ENCODE measurements around the gene C9orf50.

The C9orf50 gene

DNA sequence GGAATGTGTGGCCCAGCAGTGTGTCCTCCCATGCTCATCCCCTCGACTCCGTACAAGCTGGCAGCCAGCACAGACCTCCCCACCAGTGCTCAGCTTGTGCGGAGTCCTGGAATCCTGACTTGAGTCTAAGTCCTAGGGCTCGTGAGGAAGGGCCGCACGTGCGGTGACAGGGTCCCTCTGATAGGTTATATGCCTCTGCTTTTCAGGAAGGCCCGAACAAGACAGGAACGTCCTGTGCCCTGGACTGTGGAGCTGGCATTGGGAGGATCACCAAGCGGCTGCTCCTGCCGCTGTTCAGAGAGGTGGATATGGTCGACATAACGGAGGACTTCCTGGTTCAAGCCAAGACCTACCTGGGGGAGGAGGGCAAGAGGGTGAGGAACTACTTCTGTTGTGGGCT lies 12.9 kb upstream of the C9orf50 start:
- POLR2A ChIA-PET: no interaction called here
- CTCF ChIA-PET: interaction anchor here (0.6 kb wide), 1 partner anchor 93 kb away, joined by 5 read pairs; no protein-coding TSS in a partner anchor
- TF ChIP-seq L3MBTL2 (conservative IDR thresholded peaks at IDR 0.05): no peak
- TF ChIP-seq LEF1 (IDR thresholded peaks at IDR 0.05; ENCODE audit: borderline replicate concordance): no peak
- TF ChIP-seq FOXM1 (IDR thresholded peaks at IDR 0.05; ENCODE audit: borderline replicate concordance): no peak
- no peak for TF ChIP-seq TARDBP (IDR thresholded peaks at IDR 0.05)
- no peak for TF ChIP-seq FOXK2 (IDR thresholded peaks at IDR 0.05)
- TF ChIP-seq SP1 (IDR thresholded peaks at IDR 0.05): no peak
- TF ChIP-seq ZNF384 (IDR thresholded peaks at IDR 0.05): no peak
- no peak for TF ChIP-seq HDGF (IDR thresholded peaks at IDR 0.05; ENCODE audit: borderline replicate concordance)
- no peak for TF ChIP-seq SUZ12 (IDR thresholded peaks at IDR 0.05)
- TF ChIP-seq BHLHE40 (IDR thresholded peaks at IDR 0.05; ENCODE audit: borderline replicate concordance): no peak
- DNase-seq (ENCODE audit: extremely low spot score): no peak

DNA sequence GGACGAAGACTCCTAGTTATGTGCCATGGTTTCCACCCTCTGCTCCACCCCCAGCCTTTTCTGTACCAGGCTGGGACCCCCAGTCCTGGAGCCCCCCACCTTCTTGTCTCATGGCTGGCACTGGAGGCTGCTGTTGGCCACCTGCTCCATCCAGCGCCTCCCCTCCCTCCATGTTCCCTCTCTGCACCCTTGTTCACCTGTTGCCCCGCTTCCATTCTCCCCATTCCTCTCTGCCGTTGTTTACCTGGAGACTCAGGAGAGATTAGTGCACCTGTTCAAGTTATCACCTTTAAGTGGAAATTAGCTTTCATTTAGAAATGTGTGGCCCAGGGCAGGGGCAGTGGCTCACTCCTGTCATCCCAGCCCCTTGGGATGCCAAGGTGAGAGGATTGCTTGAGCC lies 12.3 kb upstream of the C9orf50 start:
- no peak for TF ChIP-seq ARNT (IDR thresholded peaks at IDR 0.05)
- TF ChIP-seq SP1 (IDR thresholded peaks at IDR 0.05): no peak
- no peak for TF ChIP-seq ELF4 (IDR thresholded peaks at IDR 0.05)
- no peak for TF ChIP-seq CTBP1 (IDR thresholded peaks at IDR 0.05; ENCODE audit: borderline replicate concordance)
- TF ChIP-seq, protein P1, sequence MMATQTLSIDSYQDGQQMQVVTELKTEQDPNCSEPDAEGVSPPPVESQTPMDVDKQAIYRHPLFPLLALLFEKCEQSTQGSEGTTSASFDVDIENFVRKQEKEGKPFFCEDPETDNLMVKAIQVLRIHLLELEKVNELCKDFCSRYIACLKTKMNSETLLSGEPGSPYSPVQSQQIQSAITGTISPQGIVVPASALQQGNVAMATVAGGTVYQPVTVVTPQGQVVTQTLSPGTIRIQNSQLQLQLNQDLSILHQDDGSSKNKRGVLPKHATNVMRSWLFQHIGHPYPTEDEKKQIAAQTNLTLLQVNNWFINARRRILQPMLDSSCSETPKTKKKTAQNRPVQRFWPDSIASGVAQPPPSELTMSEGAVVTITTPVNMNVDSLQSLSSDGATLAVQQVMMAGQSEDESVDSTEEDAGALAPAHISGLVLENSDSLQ (IDR thresholded peaks at IDR 0.05): no peak
- TF ChIP-seq FOXM1 (IDR thresholded peaks at IDR 0.05; ENCODE audit: borderline replicate concordance): no peak
- no peak for TF ChIP-seq BHLHE40 (IDR thresholded peaks at IDR 0.05; ENCODE audit: borderline replicate concordance)
- TF ChIP-seq FOXK2 (IDR thresholded peaks at IDR 0.05): no peak
- no peak for TF ChIP-seq TARDBP (IDR thresholded peaks at IDR 0.05)
- TF ChIP-seq ZNF384 (IDR thresholded peaks at IDR 0.05): no peak
- TF ChIP-seq SUZ12 (IDR thresholded peaks at IDR 0.05): no peak
- TF ChIP-seq FOXA1 (IDR thresholded peaks at IDR 0.05): no peak
- no peak for TF ChIP-seq HDGF (IDR thresholded peaks at IDR 0.05; ENCODE audit: borderline replicate concordance)
- TF ChIP-seq LEF1 (IDR thresholded peaks at IDR 0.05; ENCODE audit: borderline replicate concordance): no peak
- TF ChIP-seq NFRKB (IDR thresholded peaks at IDR 0.05): no peak
- no peak for TF ChIP-seq L3MBTL2 (conservative IDR thresholded peaks at IDR 0.05)
- ChIA-PET POLR2A (no interaction called here), CTCF (interaction anchor here (0.6 to 1.2 kb wide), 2 partner anchors 9 to 94 kb away, joined by 3 to 5 read pairs; no protein-coding TSS in a partner anchor)
- DNase-seq (ENCODE audit: extremely low spot score): no peak

DNA sequence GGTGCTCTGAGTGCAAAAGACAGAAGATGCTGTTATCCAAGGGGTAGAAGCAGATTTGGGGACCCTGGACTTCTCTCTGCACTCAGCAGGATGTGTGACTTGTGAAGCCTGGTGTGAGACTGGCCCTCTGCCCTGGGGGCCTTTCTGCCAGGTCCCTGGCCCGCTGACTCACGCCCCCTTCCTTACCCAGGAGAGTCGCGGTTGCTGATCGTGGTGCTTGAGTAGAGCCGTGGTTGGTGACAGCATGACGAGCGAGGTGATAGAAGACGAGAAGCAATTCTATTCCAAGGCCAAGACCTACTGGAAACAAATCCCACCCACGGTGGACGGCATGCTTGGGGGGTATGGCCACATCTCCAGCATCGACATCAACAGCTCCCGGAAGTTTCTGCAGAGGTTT lies 11.6 kb upstream of the C9orf50 start:
- CTCF ChIA-PET: interaction anchor here (1.2 kb wide), 1 partner anchor 8 kb away, joined by 3 read pairs; no protein-coding TSS in a partner anchor
- TF ChIP-seq HDGF (IDR thresholded peaks at IDR 0.05; ENCODE audit: borderline replicate concordance): no peak
- DNase-seq (ENCODE audit: extremely low spot score): no peak
- POLR2A ChIA-PET: no interaction called here

DNA sequence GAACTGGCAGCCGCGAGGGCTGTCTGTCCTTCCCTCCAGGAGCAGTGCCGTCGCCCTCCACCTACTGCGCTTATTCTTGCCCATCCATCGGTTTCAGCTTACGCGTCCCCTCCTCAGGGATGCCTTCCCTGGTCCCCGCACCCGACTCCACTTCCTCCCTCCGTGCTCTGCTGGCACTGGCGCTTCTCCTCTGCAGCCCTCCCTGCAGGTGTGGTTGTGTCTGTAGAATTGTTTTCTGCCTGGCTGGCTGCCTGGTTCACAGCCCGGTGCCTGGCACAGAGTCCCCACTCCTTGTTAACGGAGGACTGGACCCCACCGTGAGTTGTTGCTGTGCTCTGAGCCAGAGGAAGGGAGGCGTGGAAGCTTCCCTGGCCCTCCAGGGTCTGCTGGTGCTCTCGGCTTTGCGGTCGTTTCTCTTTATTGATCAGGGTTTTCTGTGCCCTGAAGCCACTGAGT lies 10.8 kb upstream of the C9orf50 start:
- TF ChIP-seq ARNT (IDR thresholded peaks at IDR 0.05): no peak
- no peak for TF ChIP-seq HDGF (IDR thresholded peaks at IDR 0.05; ENCODE audit: borderline replicate concordance)
- TF ChIP-seq LEF1 (IDR thresholded peaks at IDR 0.05; ENCODE audit: borderline replicate concordance): no peak
- no peak for TF ChIP-seq FOXK2 (IDR thresholded peaks at IDR 0.05)
- TF ChIP-seq ZNF384 (IDR thresholded peaks at IDR 0.05): no peak
- no peak for TF ChIP-seq ELF4 (IDR thresholded peaks at IDR 0.05)
- no peak for TF ChIP-seq NFRKB (IDR thresholded peaks at IDR 0.05)
- no peak for TF ChIP-seq SP1 (IDR thresholded peaks at IDR 0.05)
- no peak for TF ChIP-seq FOXM1 (IDR thresholded peaks at IDR 0.05; ENCODE audit: borderline replicate concordance)
- POLR2A ChIA-PET: no interaction called here
- DNase-seq (ENCODE audit: extremely low spot score): no peak
- CTCF ChIA-PET: no interaction called here

DNA sequence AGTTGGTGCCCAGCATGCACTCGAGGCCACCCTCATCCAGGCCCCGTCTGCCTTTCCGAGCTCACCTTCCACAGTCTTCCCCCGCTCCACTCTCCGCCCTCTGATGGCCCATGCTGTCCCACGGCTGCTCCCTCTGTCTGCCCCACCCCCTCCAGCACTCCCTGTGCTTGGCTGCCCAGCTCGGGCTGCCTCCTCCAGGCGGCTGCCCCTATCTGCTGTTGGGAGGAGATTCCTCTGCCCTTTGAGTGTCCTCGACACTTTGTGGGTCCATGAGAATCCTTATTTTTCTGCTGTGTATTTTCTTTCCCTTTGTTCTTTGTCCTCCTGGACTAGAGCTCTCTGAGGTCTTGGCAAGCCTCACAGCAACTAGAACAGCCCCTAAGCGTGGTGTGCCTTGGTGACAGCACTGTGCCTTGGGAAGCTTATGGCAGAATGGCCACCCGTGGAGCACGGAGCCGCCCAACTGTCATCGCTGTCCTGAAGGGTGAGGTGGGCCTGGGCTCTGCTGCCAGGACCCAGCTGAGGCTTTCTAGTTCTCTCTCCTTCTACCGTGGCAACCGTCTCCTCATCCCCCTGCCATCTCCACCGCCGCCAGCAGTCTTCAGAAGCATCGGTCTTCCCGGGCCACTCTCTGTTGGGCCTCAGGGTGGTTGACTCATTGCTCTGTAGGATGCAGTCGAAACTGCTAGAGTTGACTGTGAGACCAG lies 10.2 kb upstream of the C9orf50 start:
- DNase-seq (ENCODE audit: extremely low spot score): no peak
- ChIA-PET POLR2A (no interaction called here), CTCF (interaction anchor here (1.0 to 1.9 kb wide), 2 partner anchors 8 to 499 kb away, joined by 3 to 6 read pairs; no protein-coding TSS in a partner anchor)
- TF ChIP-seq ELF4 (IDR thresholded peaks at IDR 0.05): no peak
- TF ChIP-seq NFRKB (IDR thresholded peaks at IDR 0.05): no peak
- TF ChIP-seq ZNF384 (IDR thresholded peaks at IDR 0.05): no peak
- no peak for TF ChIP-seq HDGF (IDR thresholded peaks at IDR 0.05; ENCODE audit: borderline replicate concordance)
- TF ChIP-seq, protein P1 (IDR thresholded peaks at IDR 0.05): no peak
- no peak for TF ChIP-seq SP1 (IDR thresholded peaks at IDR 0.05)
- TF ChIP-seq L3MBTL2 (conservative IDR thresholded peaks at IDR 0.05): no peak
- no peak for TF ChIP-seq LEF1 (IDR thresholded peaks at IDR 0.05; ENCODE audit: borderline replicate concordance)
- no peak for TF ChIP-seq BHLHE40 (IDR thresholded peaks at IDR 0.05; ENCODE audit: borderline replicate concordance)
- no peak for TF ChIP-seq ARNT (IDR thresholded peaks at IDR 0.05)
- no peak for TF ChIP-seq SUZ12 (IDR thresholded peaks at IDR 0.05)
- no peak for TF ChIP-seq FOXA1 (IDR thresholded peaks at IDR 0.05)
- TF ChIP-seq TARDBP (IDR thresholded peaks at IDR 0.05): no peak
- no peak for TF ChIP-seq CTBP1 (IDR thresholded peaks at IDR 0.05; ENCODE audit: borderline replicate concordance)
- no peak for TF ChIP-seq FOXM1 (IDR thresholded peaks at IDR 0.05; ENCODE audit: borderline replicate concordance)

DNA sequence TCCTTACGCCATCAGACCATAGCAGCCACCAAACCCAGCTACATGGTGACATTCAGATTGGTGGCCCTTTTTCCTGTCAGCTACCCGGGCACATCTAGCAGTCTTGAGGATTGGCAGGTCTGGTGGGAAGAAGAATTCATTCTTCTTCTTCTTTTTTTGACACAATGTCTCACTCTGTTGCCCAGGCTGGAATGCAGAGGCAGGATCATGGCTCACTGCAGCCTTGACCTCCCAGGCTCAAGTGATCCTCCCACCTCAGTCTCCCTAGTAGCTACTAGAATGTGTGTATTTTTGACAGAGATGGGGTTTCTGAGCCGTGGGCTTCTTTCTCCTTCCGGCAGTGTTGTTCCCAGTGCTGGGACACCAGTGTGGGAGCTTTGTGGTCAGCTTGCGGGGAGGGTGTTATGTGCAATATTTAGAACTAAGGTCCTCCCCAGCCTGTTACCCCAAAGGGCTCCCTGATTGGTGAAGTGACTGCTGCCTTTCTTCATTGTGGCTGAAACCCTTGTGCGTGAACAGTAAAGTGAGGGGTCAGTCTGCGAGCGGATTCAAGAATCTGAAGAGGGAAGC lies 8.4 kb upstream of the C9orf50 start:
- no peak for TF ChIP-seq TARDBP (IDR thresholded peaks at IDR 0.05)
- TF ChIP-seq NFRKB (IDR thresholded peaks at IDR 0.05): no peak
- TF ChIP-seq BHLHE40 (IDR thresholded peaks at IDR 0.05; ENCODE audit: borderline replicate concordance): no peak
- no peak for TF ChIP-seq SP1 (IDR thresholded peaks at IDR 0.05)
- no peak for TF ChIP-seq ARNT (IDR thresholded peaks at IDR 0.05)
- no peak for TF ChIP-seq LEF1 (IDR thresholded peaks at IDR 0.05; ENCODE audit: borderline replicate concordance)
- ChIA-PET CTCF (interaction anchor here (1.9 kb wide), 1 partner anchor 10 kb away, joined by 6 read pairs; no protein-coding TSS in a partner anchor), POLR2A (no interaction called here)
- DNase-seq (ENCODE audit: extremely low spot score): no peak
